Measurements from ENCODE around the gene AZU1. TPM values are rescaled to one million over a fixed set of nuclear protein-coding genes. Genes with fewer than 3 reads are reported as not detected.

The AZU1 gene
- total and polyA plus RNA-seq, 2 of the 8 experiments (the other 6 are each of a cell fraction or from before 2014, with no cell fraction given): 0.80 to 1.3 TPM

DNA sequence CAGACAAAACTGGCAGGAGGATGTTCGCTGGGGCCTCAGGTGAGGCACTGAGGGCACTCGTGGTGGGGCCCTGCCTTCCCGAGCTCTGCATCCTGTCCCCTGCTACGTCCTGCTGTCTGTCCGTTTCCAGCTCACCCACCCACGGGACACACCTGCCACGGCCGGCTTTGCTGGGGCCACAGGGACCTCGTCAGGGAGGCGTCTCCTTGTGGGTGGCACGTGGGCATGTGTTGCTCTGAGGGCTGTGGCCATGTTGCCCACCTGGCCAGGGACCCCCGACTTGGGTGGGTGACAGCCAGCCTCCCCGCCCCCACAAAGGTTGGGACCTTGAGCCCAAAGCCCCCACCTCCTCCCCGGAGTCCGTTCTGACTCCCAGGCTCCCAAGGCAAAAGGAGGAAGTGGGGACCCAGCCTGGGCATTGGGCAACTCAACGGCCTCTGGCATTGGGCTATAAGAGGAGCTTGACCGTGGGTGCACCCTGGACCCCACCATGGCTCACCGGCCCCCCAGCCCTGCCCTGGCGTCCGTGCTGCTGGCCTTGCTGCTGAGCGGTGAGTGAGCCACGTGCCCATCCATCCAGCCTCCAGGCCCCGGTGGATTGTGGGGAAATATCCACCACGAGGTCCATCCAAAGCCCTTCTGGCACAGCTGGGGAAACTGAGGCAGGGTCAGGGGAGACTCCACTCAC lies 13.0 kb downstream of the AZU1 start, which contains the start of gene PRTN3:
Gene PRTN3, plus strand, starts transcription at position 481 of the 688 bp plus-strand sequence. Its CDS starts 10 bp downstream, at position 491.
- H4K91ac ChIP-seq (replicated peaks; ENCODE audit: insufficient read length, low read length): no peak within 1 kb of the TSS
- no peak for TF ChIP-seq CBX8 (IDR thresholded peaks at IDR 0.05; ENCODE audit: borderline replicate concordance, low read depth, low read length)
- no peak for TF ChIP-seq CTBP2 (IDR thresholded peaks at IDR 0.05; ENCODE audit: borderline replicate concordance, insufficient read depth, insufficient read length, low read length)
- TF ChIP-seq, protein P1, sequence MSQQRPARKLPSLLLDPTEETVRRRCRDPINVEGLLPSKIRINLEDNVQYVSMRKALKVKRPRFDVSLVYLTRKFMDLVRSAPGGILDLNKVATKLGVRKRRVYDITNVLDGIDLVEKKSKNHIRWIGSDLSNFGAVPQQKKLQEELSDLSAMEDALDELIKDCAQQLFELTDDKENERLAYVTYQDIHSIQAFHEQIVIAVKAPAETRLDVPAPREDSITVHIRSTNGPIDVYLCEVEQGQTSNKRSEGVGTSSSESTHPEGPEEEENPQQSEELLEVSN (IDR thresholded peaks at IDR 0.05): no peak
- TF ChIP-seq PHF8 (conservative IDR thresholded peaks at IDR 0.05; ENCODE audit: low read depth, low read length): no peak
- no peak for TF ChIP-seq SRF (IDR thresholded peaks at IDR 0.05; ENCODE audit: low read depth, low read length)
- no peak for TF ChIP-seq KDM4A (IDR thresholded peaks at IDR 0.05; ENCODE audit: low read depth, low read length, severe bottlenecking)
- no peak for TF ChIP-seq NANOG (IDR thresholded peaks at IDR 0.05; ENCODE audit: insufficient read depth, low read depth, low read length, poor library complexity, severe bottlenecking)
- no peak for TF ChIP-seq RAD21 (IDR thresholded peaks at IDR 0.05 in 1 of 2, conservative IDR thresholded peaks at IDR 0.05 in 1 of 2; ENCODE audit: low read depth in 2 of 2, low read length in 2 of 2)
- TF ChIP-seq, protein P2, sequence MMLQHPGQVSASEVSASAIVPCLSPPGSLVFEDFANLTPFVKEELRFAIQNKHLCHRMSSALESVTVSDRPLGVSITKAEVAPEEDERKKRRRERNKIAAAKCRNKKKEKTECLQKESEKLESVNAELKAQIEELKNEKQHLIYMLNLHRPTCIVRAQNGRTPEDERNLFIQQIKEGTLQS (IDR thresholded peaks at IDR 0.05; ENCODE audit: insufficient read depth, low read depth, low read length): no peak
- TF ChIP-seq SUZ12 (IDR thresholded peaks at IDR 0.05; ENCODE audit: low read length): no peak
- H4K20me1 ChIP-seq (replicated peaks in 1 of 2; ENCODE audit: control insufficient read depth in 1 of 2, insufficient read depth in 2 of 2, low read length in 2 of 2): no peaks in the 10 kb centered on the region
- ChIA-PET CTCF (ENCODE audit: partially characterized antibody) (interaction anchor here (0.6 to 1.9 kb wide), 2 partner anchors 16 to 203 kb away, joined by 4 to 6 read pairs; no protein-coding TSS in a partner anchor), POLR2A (ENCODE audit: partially characterized antibody) (interaction anchor here (0.8 to 5.4 kb wide), 4 partner anchors 15 to 199 kb away, joined by 3 to 30 read pairs (median 4); partner anchors contain the start of gene ABCA7)
- no peak within 1 kb of the TSS for H3K9ac ChIP-seq (replicated peaks in 1 of 4; ENCODE audit: extremely low read depth in 1 of 4, low read depth in 3 of 4, low read length in 3 of 4)
- no peak within 1 kb of the TSS for H4K5ac ChIP-seq (ENCODE audit: insufficient read length, low read depth, low read length)
- no peak within 1 kb of the TSS for H2AK5ac ChIP-seq (ENCODE audit: low read depth, low read length)
- H3K4me3 ChIP-seq (ENCODE audit: extremely low read depth in 1 of 4, insufficient read depth in 2 of 4, low read depth in 3 of 4, low read length in 4 of 4): no peak within 1 kb of the TSS
- H3K79me2 ChIP-seq (ENCODE audit: control insufficient read depth in 1 of 2, insufficient read depth in 2 of 2, low read length in 2 of 2): no peaks in the 10 kb centered on the region
- H2BK5ac ChIP-seq (ENCODE audit: low read depth, low read length): no peak within 1 kb of the TSS
- no peak for DNase-seq (ENCODE audit: low read depth in 1 of 2, low spot score in 2 of 2)
- no peak within 1 kb of the TSS for H2BK15ac ChIP-seq (ENCODE audit: low read length)
- H3K23ac ChIP-seq (ENCODE audit: insufficient read length): no peak within 1 kb of the TSS
- no peaks in the 10 kb centered on the region for H3K9me3 ChIP-seq (ENCODE audit: insufficient read depth in 2 of 2, low read depth in 1 of 2, low read length in 1 of 2)
- no peak for FAIRE-seq
- H3K4me2 ChIP-seq (ENCODE audit: insufficient read depth in 1 of 2, low read depth in 2 of 2, low read length in 2 of 2): no peak within 1 kb of the TSS
- H3K4me1 ChIP-seq (replicated peaks in 1 of 4; ENCODE audit: control insufficient read depth in 3 of 4, insufficient read depth in 4 of 4, low read length in 3 of 4): peaks cover 0 to 6% (median 4%) of the 10 kb centered on the region in 4 experiments; a peak in 4 of 7 replicates
- no peak within 1 kb of the TSS for H4K8ac ChIP-seq (ENCODE audit: extremely low read depth, insufficient read depth, low read length)
- no peak within 1 kb of the TSS for H3K14ac ChIP-seq (ENCODE audit: insufficient read length)
- no peak within 1 kb of the TSS for H2BK20ac ChIP-seq (ENCODE audit: low read length)
- H3K23me2 ChIP-seq (ENCODE audit: low read depth, low read length): peaks cover 6% of the 10 kb centered on the region; the same call in 1 of the 2 replicates
- no peaks in the 10 kb centered on the region for H3K79me1 ChIP-seq (ENCODE audit: low read depth, low read length)
- no peak within 1 kb of the TSS for H3K27ac ChIP-seq (ENCODE audit: low read depth, low read length)
- peaks cover 7 to 19% (median 16%) of the 10 kb centered on the region in 4 experiments for H3K27me3 ChIP-seq (replicated peaks in 1 of 4; ENCODE audit: control insufficient read depth in 3 of 4, extremely low read depth in 1 of 4, insufficient read depth in 3 of 4, low read length in 3 of 4)
- no peak within 1 kb of the TSS for H2BK120ac ChIP-seq (replicated peaks; ENCODE audit: low read depth, low read length)
- no peak within 1 kb of the TSS for H3K56ac ChIP-seq (replicated peaks; ENCODE audit: insufficient read length, low read depth, low read length)
- WGBS, 2 experiments (ENCODE audit: extremely low coverage in 1 of 2, insufficient coverage in 1 of 2, insufficient read length in 1 of 2, insufficient replicate concordance in 2 of 2, low coverage in 1 of 2, low lambda C conversion rate in 2 of 2, missing lambda C conversion rate in 1 of 2): 88% methylated on average over 13 of the region's 24 CpGs; no CpG with 5 or more reads in 1 of the 2 experiments
- no peak within 1 kb of the TSS for H3K18ac ChIP-seq (ENCODE audit: extremely low read depth, low read length)
- H3K36me3 ChIP-seq (ENCODE audit: control insufficient read depth in 2 of 4, insufficient read depth in 4 of 4, low read length in 3 of 4): no peaks in the 10 kb centered on the region
- H2AFZ ChIP-seq (ENCODE audit: low read length): no peak within 1 kb of the TSS
- no peak within 1 kb of the TSS for H2BK12ac ChIP-seq (ENCODE audit: low read depth, low read length)
- no peak within 1 kb of the TSS for H3K4ac ChIP-seq (replicated peaks; ENCODE audit: insufficient read length, low read depth, low read length)
